AG08396 (cell line): ENCODE results near the gene RAET1E.
A peak's percentile ranks its signal among the peaks of the same experiment; 100 is the strongest.
"Not testable (repeated sequence)": the region's sequence is repeated elsewhere in the genome, so short reads cannot be mapped to it uniquely, and the experiment has no call there.

ENCODE experiments used
- DNase-seq: peaks from one replicate; pipeline ENCODE4 v3.0.0; 2012; ENCODE audit warnings: low spot score, mixed read lengths

RAET1E gene

GRCh38 chr6:149890629-149891045, 7.3 kb downstream of the RAET1E start:
- DNase-seq: no peak

GRCh38 chr6:149889326-149889725, 8.6 kb downstream of the RAET1E start:
- DNase-seq: no peak

GRCh38 chr6:149888659-149889058, 9.3 kb downstream of the RAET1E start:
- no peak for DNase-seq

- no peak for DNase-seq
Measured at GRCh38 chr6:149888093-149888492, 9.8 kb downstream of the RAET1E start.

DNA sequence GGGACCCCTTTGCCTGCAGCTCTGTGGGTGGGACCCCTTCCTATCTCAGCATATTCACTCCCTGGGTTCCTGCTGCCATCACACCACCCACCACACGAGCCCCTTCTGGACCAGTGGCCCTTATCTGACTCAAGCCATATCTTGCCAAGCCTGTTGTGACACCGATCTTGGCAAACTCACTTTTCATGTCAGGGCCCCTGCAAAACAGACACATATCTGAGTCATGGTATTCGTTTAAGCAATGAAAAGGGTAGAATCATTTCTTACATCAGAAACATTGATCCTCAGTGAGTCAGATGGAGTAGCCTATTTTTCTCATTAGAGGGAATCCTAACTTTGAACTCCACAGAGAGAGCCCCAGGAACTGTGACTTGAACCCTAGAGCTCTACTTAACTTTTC, 10.6 kb downstream of the RAET1E start:
- peak; percentile 42 for DNase-seq

DNA sequence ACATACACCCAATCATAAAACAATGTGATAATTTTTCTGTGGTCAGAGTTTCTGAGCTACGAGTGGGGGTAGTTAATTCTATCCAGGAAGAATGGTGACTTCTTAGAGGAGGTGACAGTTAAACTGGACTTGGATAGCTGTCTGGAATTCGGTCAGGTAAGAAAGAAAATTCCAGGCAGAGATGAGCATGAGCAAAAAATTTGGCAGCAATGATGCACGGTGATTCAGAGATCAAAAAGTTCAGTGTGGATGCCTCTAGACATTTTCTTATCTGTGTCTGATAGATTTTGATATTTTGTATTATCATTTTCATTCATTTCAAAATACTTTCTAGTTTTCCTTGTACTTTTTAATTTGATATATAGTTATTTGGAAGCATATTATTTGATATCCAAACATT, 12.0 kb downstream of the RAET1E start:
- no peak for DNase-seq

GRCh38 chr6:149884617-149885016, 13.3 kb downstream of the RAET1E start:
- DNase-seq: no peak

- no peak for DNase-seq
Measured at GRCh38 chr6:149884215-149884614, 13.7 kb downstream of the RAET1E start.

- DNase-seq: no peak
Measured at GRCh38 chr6:149881860-149882259, 16.1 kb downstream of the RAET1E start.

DNA sequence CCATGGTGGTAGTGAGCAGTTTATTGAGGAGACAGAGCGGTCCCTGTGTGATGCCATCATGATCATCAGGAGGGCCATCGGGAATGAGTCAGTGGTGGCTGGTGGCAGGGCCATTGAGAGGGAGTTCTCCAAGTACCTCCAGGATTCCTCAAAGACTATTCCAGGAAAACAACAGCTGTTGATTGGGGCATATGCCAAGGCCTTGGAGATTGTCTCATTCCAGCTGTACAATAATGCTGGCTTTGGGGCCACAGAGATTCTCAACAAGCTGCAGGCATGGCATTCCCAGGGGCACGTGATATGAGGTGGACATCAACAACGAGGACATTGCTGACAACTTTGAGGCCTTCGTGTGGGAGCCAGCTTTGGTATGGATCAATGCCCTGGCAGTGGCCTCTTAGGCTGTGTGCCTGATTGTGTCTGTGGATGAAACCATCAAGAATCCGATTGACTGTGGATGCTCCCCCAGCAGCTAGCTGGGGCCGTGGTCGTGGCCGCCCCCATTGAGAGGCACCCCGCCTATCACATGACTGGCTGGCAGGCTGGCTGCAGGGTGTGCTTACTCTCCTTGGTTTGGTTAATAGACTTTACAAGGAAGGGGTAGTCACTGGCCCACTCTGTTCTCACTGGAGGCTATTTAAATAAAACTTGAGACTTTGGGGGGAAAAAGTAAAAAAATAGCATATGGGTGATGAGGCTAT, 16.7 kb downstream of the RAET1E start:
- no peak for DNase-seq

- DNase-seq: peak; percentile 0
Measured at GRCh38 chr6:149877659-149878058, 20.3 kb downstream of the RAET1E start.

DNA sequence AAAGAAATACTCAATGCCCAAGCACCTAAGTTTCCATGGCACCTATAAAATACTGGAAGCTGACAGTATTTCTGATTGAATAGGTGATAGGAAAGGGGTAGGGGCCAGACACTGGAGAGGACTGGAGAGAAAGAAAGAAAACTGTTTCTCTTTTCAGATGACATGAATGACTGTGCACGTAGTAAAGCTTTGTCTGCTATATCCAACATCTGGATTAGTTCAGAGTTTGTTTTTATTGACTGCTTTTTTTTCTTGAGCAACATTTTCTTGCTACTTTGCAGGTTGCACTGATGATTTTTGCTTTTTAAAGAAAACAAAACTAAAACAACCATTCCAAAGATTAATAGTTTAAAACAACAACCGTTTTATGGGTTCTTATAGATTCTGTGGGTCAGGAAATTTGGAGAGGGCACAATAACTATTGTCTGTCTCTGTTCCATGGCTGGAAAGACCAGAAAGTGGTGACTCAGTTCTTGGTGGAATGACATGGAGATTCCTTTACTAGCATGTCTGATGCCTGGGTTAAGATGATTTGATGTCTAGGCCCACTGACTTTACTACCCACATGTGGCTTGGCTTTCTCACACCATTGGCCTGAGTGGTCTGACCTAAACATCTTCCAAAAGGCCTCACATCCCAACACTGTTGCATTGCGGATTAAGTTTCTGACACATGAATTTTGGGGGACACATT, 21.5 kb downstream of the RAET1E start:
- DNase-seq: no peak

- no peak for DNase-seq
Measured at GRCh38 chr6:149872233-149872632, 25.7 kb downstream of the RAET1E start.

GRCh38 chr6:149871182-149871581, 26.7 kb downstream of the RAET1E start:
- no peak for DNase-seq

DNA sequence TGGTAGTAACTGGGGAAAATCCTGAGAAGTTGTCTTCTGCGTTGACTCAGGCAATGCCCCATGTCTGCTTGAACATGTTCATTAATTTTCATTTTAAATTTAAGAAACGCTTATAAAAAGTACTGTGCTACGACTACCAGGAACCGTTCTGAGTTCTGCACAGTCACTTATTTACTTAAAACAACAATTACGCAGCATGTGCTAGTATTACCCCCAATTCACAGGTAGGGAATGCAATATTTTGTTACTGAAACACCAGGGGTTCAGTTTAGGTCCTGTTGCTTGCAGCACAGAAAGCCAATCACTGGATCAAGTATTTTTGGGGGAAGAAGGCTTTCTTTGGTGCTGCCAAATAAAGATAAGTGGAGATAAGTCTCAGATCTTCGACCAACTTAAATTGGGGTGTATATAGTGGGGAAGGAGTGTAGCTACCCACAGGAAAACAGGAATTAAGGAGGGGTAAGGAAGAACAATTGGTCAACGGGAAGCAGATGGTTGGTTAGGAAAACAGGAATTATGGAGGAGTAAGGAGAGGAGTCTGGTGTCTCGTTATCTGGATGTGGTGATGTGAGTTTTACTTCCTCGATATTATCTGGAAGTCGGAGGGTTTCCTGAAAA, 28.5 kb downstream of the RAET1E start:
- DNase-seq: no peak

GRCh38 chr6:149867876-149868640, 29.9 kb downstream of the RAET1E start:
- peak; percentile 43 for DNase-seq

GRCh38 chr6:149864578-149865535, 33.1 kb downstream of the RAET1E start:
- peak; percentile 70 for DNase-seq

GRCh38 chr6:149863698-149864577, 34.0 kb downstream of the RAET1E start, which contains the start of gene LRP11:
LRP11 (minus strand) TSS chr6:149864359; CDS start chr6:149864020, 339 bp downstream.
- peak; percentile 94 for DNase-seq

- DNase-seq: peak; percentile 72
Measured at GRCh38 chr6:149862922-149863697, 34.8 kb downstream of the RAET1E start.

DNA sequence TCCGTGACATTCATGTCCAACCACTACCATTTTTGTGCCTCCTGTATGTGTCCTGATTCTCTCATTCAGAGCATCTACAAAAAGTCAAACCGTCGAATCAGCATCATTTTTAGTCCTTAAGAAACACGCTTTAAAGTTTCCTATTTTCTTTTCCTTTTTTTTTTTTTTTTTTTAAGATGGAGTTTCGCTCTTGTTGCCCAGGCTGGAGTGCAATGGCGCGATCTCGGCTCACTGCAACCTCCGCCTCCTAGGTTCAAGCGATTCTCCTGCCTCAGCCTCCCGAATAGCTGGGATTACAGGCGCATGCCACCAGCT, 35.5 kb downstream of the RAET1E start:
- DNase-seq: not testable (repeated sequence)
